Calu3 (cell line): ENCODE data around the gene ZNF280D. TPM values are rescaled to one million over a fixed set of nuclear protein-coding genes. Genes with fewer than 3 reads are reported as not detected.

Experiments
- BruUV-seq: library from RNA; stranded (reverse); fragments of 400-500 nt; replicated peaks from 2 replicates; lab custom pipeline; 2021; lab: Mats Ljungman, UMichigan
- CTCF ChIA-PET: fragments of 300-600 bp; sonication (Branson Sonifier 250); formaldehyde crosslinking; loops from one replicate; lab custom pipeline; 2022; ENCODE audit warnings: antibody characterized with exemption; lab: Charles Lee
- DNase-seq: peaks from one replicate; pipeline ENCODE4 v3.0.0; 2022
- H3K27ac Mint-ChIP-seq: one replicate; pipeline ENCODE4 v1.8.0; 2022; ENCODE audit warnings: mixed read lengths; ENCODE audit not compliant: unreplicated experiment
- H3K27me3 Mint-ChIP-seq: one replicate; pipeline ENCODE4 v1.8.0; 2022; ENCODE audit warnings: mixed read lengths; ENCODE audit not compliant: unreplicated experiment
- H3K36me3 Mint-ChIP-seq: one replicate; pipeline ENCODE4 v1.8.0; 2022; ENCODE audit warnings: mild to moderate bottlenecking, moderate library complexity, mixed read lengths; ENCODE audit not compliant: insufficient read depth, unreplicated experiment
- H3K4me1 Mint-ChIP-seq: one replicate; pipeline ENCODE4 v1.8.0; 2022; ENCODE audit warnings: mild to moderate bottlenecking, low read depth, mixed read lengths; ENCODE audit not compliant: unreplicated experiment
- H3K4me3 Mint-ChIP-seq: one replicate; pipeline ENCODE4 v1.8.0; 2022; ENCODE audit warnings: mild to moderate bottlenecking, low read depth, moderate library complexity, mixed read lengths; ENCODE audit not compliant: unreplicated experiment
- H3K9me3 Mint-ChIP-seq: one replicate; pipeline ENCODE4 v1.8.0; 2022; ENCODE audit warnings: low read depth, mixed read lengths; ENCODE audit not compliant: unreplicated experiment
- intact Hi-C: fragments of 100-400 bp; cut with micrococcal nuclease; formaldehyde crosslinking; loops from one replicate; pipeline ENCODE4 v1.10.0; 2022; ENCODE audit not compliant: unreplicated experiment
- total RNA-seq: library from RNA; stranded (reverse); gene quantifications from 2 replicates; pipeline ENCODE4 v1.2.3, GENCODE V29; 2022
- TF ChIP-seq, protein P1 (sequence below): fragments of 200-600 bp; IDR thresholded peaks from one replicate; pipeline ENCODE4 v1.8.0; 2022; ENCODE audit warnings: antibody characterized with exemption; ENCODE audit not compliant: unreplicated experiment

Gene ZNF280D
- total RNA-seq, 1 experiment from 2014 or later = 36.0 TPM

- CTCF ChIA-PET = interaction anchor here (0.8 kb wide), 1 partner anchor 19 kb away, joined by 3 read pairs; no protein-coding TSS in a partner anchor
- H3K9me3 Mint-ChIP-seq = peaks cover 2% of the 10 kb centered on the region
- H3K4me3 Mint-ChIP-seq = no peak overlapping the region
- H3K27me3 Mint-ChIP-seq = no peaks in the 10 kb centered on the region
- intact Hi-C loops = loop anchor here (10.0 kb wide), 1 partner anchor 243 kb away; no protein-coding TSS in a partner anchor
- TF ChIP-seq, protein P1, sequence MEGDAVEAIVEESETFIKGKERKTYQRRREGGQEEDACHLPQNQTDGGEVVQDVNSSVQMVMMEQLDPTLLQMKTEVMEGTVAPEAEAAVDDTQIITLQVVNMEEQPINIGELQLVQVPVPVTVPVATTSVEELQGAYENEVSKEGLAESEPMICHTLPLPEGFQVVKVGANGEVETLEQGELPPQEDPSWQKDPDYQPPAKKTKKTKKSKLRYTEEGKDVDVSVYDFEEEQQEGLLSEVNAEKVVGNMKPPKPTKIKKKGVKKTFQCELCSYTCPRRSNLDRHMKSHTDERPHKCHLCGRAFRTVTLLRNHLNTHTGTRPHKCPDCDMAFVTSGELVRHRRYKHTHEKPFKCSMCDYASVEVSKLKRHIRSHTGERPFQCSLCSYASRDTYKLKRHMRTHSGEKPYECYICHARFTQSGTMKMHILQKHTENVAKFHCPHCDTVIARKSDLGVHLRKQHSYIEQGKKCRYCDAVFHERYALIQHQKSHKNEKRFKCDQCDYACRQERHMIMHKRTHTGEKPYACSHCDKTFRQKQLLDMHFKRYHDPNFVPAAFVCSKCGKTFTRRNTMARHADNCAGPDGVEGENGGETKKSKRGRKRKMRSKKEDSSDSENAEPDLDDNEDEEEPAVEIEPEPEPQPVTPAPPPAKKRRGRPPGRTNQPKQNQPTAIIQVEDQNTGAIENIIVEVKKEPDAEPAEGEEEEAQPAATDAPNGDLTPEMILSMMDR = no peak
- no TSS peak for BruUV-seq
- H3K4me1 Mint-ChIP-seq = no peaks in the 10 kb centered on the region
- H3K27ac Mint-ChIP-seq = no peak overlapping the region
- peaks cover 7% of the 10 kb centered on the region for H3K36me3 Mint-ChIP-seq
- DNase-seq = no peak
Observed at GRCh38 chr15:56737791-56738190, 4.5 kb upstream of the ZNF280D start.

- H3K9me3 Mint-ChIP-seq = peaks cover 2% of the 10 kb centered on the region
- TF ChIP-seq, protein P1 = no peak
- peaks cover 14% of the 10 kb centered on the region for H3K36me3 Mint-ChIP-seq
- intact Hi-C loops = loop anchor here (10.0 kb wide), 1 partner anchor 242 kb away; no protein-coding TSS in a partner anchor
- BruUV-seq = no TSS peak
- H3K27me3 Mint-ChIP-seq = no peaks in the 10 kb centered on the region
- H3K4me3 Mint-ChIP-seq = no peak overlapping the region
- H3K4me1 Mint-ChIP-seq = no peaks in the 10 kb centered on the region
- no peak for DNase-seq
- H3K27ac Mint-ChIP-seq = no peak overlapping the region
- CTCF ChIA-PET = interaction anchor here (0.8 kb wide), 1 partner anchor 19 kb away, joined by 3 read pairs; no protein-coding TSS in a partner anchor
Observed at GRCh38 chr15:56736881-56737707, 3.8 kb upstream of the ZNF280D start.

- DNase-seq = no peak
- Mint-ChIP-seq H3K27me3 (no peaks in the 10 kb centered on the region), H3K4me3 (no peak overlapping the region), H3K27ac (no peak overlapping the region), H3K4me1 (no peaks in the 10 kb centered on the region), H3K9me3 (peaks cover 2% of the 10 kb centered on the region), H3K36me3 (peaks cover 22% of the 10 kb centered on the region)
- BruUV-seq = no TSS peak
- CTCF ChIA-PET = no interaction called here
- TF ChIP-seq, protein P1 = no peak
- intact Hi-C loops = loop anchor here (10.0 kb wide), 1 partner anchor 242 kb away; no protein-coding TSS in a partner anchor
Observed at GRCh38 chr15:56736308-56736707, 3.0 kb upstream of the ZNF280D start.

GRCh38 chr15:56735589-56735988, 2.3 kb upstream of the ZNF280D start:
- CTCF ChIA-PET = interaction anchor here (0.6 kb wide), 1 partner anchor 556 kb away, joined by 3 read pairs; no protein-coding TSS in a partner anchor
- H3K27ac Mint-ChIP-seq = no peak overlapping the region
- TF ChIP-seq, protein P1 = no peak

More at GRCh38 chr15:56735589-56735988, 2.3 kb upstream of the ZNF280D start:
- Mint-ChIP-seq H3K4me3 (no peak overlapping the region), H3K9me3 (peaks cover 2% of the 10 kb centered on the region), H3K27me3 (no peaks in the 10 kb centered on the region), H3K36me3 (peaks cover 26% of the 10 kb centered on the region), H3K4me1 (peaks cover 5% of the 10 kb centered on the region)
- intact Hi-C loops = loop anchor here (10.0 kb wide), 1 partner anchor 241 kb away; no protein-coding TSS in a partner anchor
- DNase-seq = no peak
- no TSS peak for BruUV-seq
